Skin epidermis (tissue), 12 donors: ENCODE results near the gene GNA15.
A peak's percentile ranks its signal among the peaks of the same experiment; 100 is the strongest.

Source experiments
- H3K27ac ChIP-seq, 21 experiments: fragments of 200-600 bp; sonication (generic) in 11 of 21; one replicate each; pipeline ENCODE4 v1.5.0; 2020; ENCODE audit warnings: mild to moderate bottlenecking in 3 of 21, inconsistent platforms in 2 of 21, moderate library complexity in 2 of 21
- H3K4me3 ChIP-seq, 7 experiments: fragments of 200-600 bp; sonication (generic) in 2 of 7; one replicate each; pipeline ENCODE4 v1.5.0; 2020; ENCODE audit warnings: inconsistent platforms in 2 of 7, mild to moderate bottlenecking in 2 of 7, moderate library complexity in 1 of 7

Gene GNA15

GRCh38 chr19:3119071-3119595 lies 16.7 kb upstream of the GNA15 start:
- H3K27ac ChIP-seq: no peak overlapping the region

GRCh38 chr19:3119693-3120380 lies 16.0 kb upstream of the GNA15 start:
- Histone ChIP-seq H3K4me3 (no peak overlapping the region), H3K27ac (no peak overlapping the region)

More at GRCh38 chr19:3119071-3119595, 16.7 kb upstream of the GNA15 start:
- no peak overlapping the region for H3K4me3 ChIP-seq

- H3K4me3 ChIP-seq: no peak overlapping the region
- H3K27ac ChIP-seq: no peak overlapping the region
These were observed 15.1 kb upstream of the GNA15 start for GRCh38 chr19:3120611-3121276.

GRCh38 chr19:3121396-3121795 lies 14.4 kb upstream of the GNA15 start:
- Histone ChIP-seq H3K4me3 (no peak overlapping the region), H3K27ac (no peak overlapping the region)

- Histone ChIP-seq H3K27ac (no peak overlapping the region), H3K4me3 (no peak overlapping the region)
These were observed 13.9 kb upstream of the GNA15 start for GRCh38 chr19:3121821-3122511.

GRCh38 chr19:3122512-3122870 lies 13.3 kb upstream of the GNA15 start:
- no peak overlapping the region for H3K4me3 ChIP-seq
- H3K27ac ChIP-seq: no peak overlapping the region

- Histone ChIP-seq H3K27ac (no peak overlapping the region), H3K4me3 (no peak overlapping the region)
These were observed 12.6 kb upstream of the GNA15 start for GRCh38 chr19:3123088-3123721.

GRCh38 chr19:3123956-3124355 lies 11.9 kb upstream of the GNA15 start:
- H3K27ac ChIP-seq: peak overlapping the region in 1 of 21 experiments; percentile 12
- H3K4me3 ChIP-seq: no peak overlapping the region

GRCh38 chr19:3124630-3125029 lies 11.2 kb upstream of the GNA15 start:
- H3K27ac ChIP-seq: no peak overlapping the region
- H3K4me3 ChIP-seq: no peak overlapping the region

- Histone ChIP-seq H3K4me3 (no peak overlapping the region), H3K27ac (no peak overlapping the region)
These were observed 9.8 kb upstream of the GNA15 start for GRCh38 chr19:3125900-3126524.

GRCh38 chr19:3129112-3129511 lies 6.7 kb upstream of the GNA15 start:
- no peak overlapping the region for H3K27ac ChIP-seq
- H3K4me3 ChIP-seq: no peak overlapping the region

GRCh38 chr19:3131168-3131567 lies 4.7 kb upstream of the GNA15 start:
- H3K4me3 ChIP-seq: no peak overlapping the region
- H3K27ac ChIP-seq: no peak overlapping the region

- Histone ChIP-seq H3K4me3 (no peak overlapping the region), H3K27ac (peak overlapping the region in 20 of 21 experiments; percentile 48 to 90 (median 74))
These were observed 2.7 kb upstream of the GNA15 start for GRCh38 chr19:3132971-3133792.

GRCh38 chr19:3133793-3134116 lies 2.1 kb upstream of the GNA15 start:
- Histone ChIP-seq H3K27ac (peak overlapping the region in 20 of 21 experiments; percentile 48 to 90 (median 74)), H3K4me3 (no peak overlapping the region)

- Histone ChIP-seq H3K4me3 (peak overlapping the region; percentile 44 to 69 (median 54)), H3K27ac (peak overlapping the region; percentile 87 to 99 (median 96))
These were observed 837 bp downstream of the GNA15 start for GRCh38 chr19:3136684-3137055.

- Histone ChIP-seq H3K27ac (peak overlapping the region in 20 of 21 experiments; percentile 87 to 99 (median 96)), H3K4me3 (peak overlapping the region; percentile 44 to 69 (median 54))
These were observed 1.3 kb downstream of the GNA15 start for GRCh38 chr19:3137119-3137518.

- Histone ChIP-seq H3K4me3 (peak overlapping the region in 1 of 7 experiments; percentile 64), H3K27ac (peak overlapping the region in 1 of 21 experiments; percentile 95)
These were observed 2.4 kb downstream of the GNA15 start for GRCh38 chr19:3138268-3138667.

- no peak overlapping the region for H3K4me3 ChIP-seq
- peak overlapping the region in 18 of 21 experiments; percentile 53 to 91 (median 84) for H3K27ac ChIP-seq
These were observed 4.8 kb downstream of the GNA15 start for GRCh38 chr19:3140667-3141038.

GRCh38 chr19:3142292-3142670 lies 6.4 kb downstream of the GNA15 start:
- Histone ChIP-seq H3K27ac (peak overlapping the region in 20 of 21 experiments; percentile 71 to 91 (median 83)), H3K4me3 (peak overlapping the region in 1 of 7 experiments; percentile 2)
